ENCODE results near the gene AKT2. TPM values are rescaled to one million over a fixed set of nuclear protein-coding genes. Genes with fewer than 3 reads are reported as not detected.

AKT2 gene
- total RNA-seq, 2 experiments from 2014 or later = 139 to 144 TPM

DNA sequence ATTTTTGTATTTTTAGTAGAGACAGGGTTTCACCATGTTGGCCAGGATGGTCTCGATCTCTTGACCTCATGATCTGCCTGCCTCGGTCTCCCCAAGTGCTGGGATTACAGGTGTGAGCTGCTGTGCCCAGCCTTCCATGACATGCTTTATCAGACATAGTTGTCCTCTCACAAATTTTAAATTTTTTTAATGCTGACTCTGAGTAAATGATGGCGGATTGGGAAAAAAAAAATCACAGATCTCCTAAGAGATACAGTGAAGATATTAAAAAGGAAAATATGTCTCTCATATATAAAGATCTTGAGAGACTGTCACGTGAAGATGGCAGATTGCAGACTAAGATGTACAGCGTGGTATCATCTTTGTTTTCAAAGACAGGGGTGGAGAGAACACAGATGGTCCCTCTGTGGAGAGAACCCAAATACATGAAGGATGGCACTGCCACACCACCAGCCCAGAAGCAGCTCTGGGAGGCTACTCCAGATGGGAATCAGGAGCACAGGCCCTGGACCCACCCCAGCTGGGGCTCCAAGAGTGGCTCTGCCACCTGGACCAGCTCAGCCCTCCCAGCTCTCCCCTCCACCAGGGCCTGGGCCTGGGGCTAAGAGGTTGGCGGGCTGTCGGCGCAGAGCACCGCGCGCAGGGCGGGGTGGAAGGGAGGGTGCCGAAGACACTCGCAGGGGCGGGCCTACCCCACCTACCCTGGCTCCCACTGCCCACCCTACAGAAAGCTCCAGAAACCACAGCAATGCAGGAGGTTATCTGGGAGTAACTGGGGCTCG is 38.7 kb downstream of the AKT2 start:
- Mint-ChIP-seq H3K4me1 (ENCODE audit: low read depth) (peaks cover 7% of the 10 kb centered on the region), H3K9me3 (no peaks in the 10 kb centered on the region), H3K27me3 (no peaks in the 10 kb centered on the region), H3K27ac (no peak overlapping the region), H3K4me3 (no peak overlapping the region), H3K36me3 (ENCODE audit: low read depth) (peaks cover under 1% of the 10 kb centered on the region)
- intact Hi-C loops (cut with micrococcal nuclease) = no loop called here
- TF ChIP-seq, protein P1, sequence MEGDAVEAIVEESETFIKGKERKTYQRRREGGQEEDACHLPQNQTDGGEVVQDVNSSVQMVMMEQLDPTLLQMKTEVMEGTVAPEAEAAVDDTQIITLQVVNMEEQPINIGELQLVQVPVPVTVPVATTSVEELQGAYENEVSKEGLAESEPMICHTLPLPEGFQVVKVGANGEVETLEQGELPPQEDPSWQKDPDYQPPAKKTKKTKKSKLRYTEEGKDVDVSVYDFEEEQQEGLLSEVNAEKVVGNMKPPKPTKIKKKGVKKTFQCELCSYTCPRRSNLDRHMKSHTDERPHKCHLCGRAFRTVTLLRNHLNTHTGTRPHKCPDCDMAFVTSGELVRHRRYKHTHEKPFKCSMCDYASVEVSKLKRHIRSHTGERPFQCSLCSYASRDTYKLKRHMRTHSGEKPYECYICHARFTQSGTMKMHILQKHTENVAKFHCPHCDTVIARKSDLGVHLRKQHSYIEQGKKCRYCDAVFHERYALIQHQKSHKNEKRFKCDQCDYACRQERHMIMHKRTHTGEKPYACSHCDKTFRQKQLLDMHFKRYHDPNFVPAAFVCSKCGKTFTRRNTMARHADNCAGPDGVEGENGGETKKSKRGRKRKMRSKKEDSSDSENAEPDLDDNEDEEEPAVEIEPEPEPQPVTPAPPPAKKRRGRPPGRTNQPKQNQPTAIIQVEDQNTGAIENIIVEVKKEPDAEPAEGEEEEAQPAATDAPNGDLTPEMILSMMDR (IDR thresholded peaks at IDR 0.05) = no peak
- DNase-seq = no peak
- CTCF ChIA-PET = no interaction called here
- ATAC-seq = no peak
- POLR2A ChIA-PET = no interaction called here

DNA sequence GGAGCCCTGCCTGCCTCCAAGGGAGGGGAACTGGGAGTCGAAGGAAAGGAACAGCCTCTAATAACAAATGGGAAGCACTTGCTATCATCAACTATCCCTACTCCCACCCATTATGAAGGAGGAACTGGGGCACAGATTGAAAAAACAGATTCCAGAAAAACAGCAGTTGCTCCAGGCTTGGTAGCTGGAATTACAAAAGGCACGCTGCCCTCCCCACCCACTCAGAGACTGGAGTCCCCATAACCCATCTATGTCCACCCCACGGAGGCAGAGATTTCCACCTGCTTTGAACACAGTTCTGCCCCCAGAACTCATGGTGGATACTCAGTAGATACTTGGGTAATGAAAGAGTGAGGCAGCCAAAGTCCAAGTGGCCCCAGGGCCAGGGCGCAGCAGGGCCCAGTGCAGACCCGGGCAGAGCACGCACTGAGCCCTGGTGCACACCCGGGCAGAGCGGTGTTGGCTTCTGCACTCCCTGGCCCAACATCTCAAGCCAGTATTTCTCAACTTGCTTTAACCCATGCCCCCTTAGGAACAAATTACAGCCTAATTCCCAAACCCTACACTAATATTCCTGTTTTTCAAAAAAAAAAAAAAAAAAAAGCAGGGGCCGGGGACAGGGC is 39.5 kb downstream of the AKT2 start:
- no peak for DNase-seq
- CTCF ChIA-PET = no interaction called here
- Mint-ChIP-seq H3K27ac (no peak overlapping the region), H3K27me3 (no peaks in the 10 kb centered on the region), H3K4me3 (no peak overlapping the region), H3K9me3 (no peaks in the 10 kb centered on the region), H3K4me1 (ENCODE audit: low read depth) (peaks cover 7% of the 10 kb centered on the region), H3K36me3 (ENCODE audit: low read depth) (peaks cover 2% of the 10 kb centered on the region)
- intact Hi-C loops (cut with micrococcal nuclease) = no loop called here
- TF ChIP-seq, protein P1 (IDR thresholded peaks at IDR 0.05) = no peak
- POLR2A ChIA-PET = no interaction called here
- ATAC-seq = no peak

DNA sequence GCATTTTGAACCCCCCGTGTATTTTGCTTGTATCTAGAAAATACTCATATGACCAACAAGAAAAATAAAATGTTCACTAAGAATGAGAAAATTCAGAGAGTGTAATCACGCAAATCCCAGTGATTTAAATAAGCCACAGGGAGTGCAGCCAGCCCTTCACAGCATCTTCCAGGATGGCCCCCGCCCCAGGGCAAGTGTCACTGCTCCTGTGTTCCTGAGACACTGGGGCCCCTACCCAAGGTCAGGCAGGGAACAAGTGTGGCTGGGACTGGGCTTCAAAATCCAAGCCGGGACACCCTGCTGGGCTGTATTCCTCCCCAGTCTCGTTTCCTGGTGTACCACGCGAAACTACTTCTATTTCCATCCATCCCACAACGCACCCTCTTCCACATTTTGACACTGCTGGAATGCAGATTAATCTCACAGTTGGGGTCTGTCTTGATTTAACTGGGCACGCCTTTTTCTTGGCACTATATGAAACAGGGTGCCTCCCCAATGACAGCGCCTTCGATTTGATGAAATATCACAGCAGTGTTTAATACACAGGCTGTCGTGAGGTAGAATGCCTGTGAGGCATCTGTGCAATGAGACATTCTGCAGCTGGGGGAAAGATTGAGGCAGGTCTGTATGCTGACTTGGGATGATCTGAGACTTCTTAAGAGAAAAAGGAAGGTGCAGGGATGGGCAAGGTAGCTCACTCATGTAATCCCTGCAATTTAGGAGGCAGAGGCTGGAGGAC is 40.4 kb downstream of the AKT2 start:
- TF ChIP-seq, protein P1 (IDR thresholded peaks at IDR 0.05) = no peak
- ATAC-seq (no peak), DNase-seq (no peak)
- Mint-ChIP-seq H3K27ac (no peak overlapping the region), H3K4me1 (ENCODE audit: low read depth) (peaks cover 5% of the 10 kb centered on the region), H3K9me3 (no peaks in the 10 kb centered on the region), H3K27me3 (no peaks in the 10 kb centered on the region), H3K36me3 (ENCODE audit: low read depth) (peaks cover 2% of the 10 kb centered on the region), H3K4me3 (no peak overlapping the region)
- intact Hi-C loops (cut with micrococcal nuclease) = no loop called here
- CTCF ChIA-PET = no interaction called here
- POLR2A ChIA-PET = no interaction called here

DNA sequence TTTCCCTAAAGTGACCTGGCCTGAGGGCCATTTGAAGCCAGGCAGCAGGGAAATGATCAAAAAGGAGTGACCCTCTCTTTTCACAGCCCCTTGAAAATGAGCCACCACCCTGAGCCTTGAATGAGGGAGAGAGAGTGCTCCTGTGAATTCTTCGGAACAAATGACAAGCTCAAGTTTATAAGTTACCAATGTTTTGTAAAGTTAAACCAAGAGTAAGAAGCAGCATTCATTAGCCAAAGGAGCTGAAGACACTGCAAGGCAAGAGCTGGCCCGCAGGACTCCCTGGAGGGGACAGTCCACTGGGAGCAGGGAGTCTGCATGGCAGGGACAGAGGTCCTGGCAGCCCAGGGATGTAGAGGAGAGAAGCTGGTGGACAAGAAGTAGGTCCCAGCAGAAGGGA is 42.0 kb downstream of the AKT2 start:
- Mint-ChIP-seq H3K4me1 (ENCODE audit: low read depth) (peaks cover 4% of the 10 kb centered on the region), H3K4me3 (no peak overlapping the region), H3K27me3 (no peaks in the 10 kb centered on the region), H3K27ac (no peak overlapping the region), H3K9me3 (no peaks in the 10 kb centered on the region), H3K36me3 (ENCODE audit: low read depth) (peaks cover 7% of the 10 kb centered on the region)
- CTCF ChIA-PET = interaction anchor here (1.0 to 1.6 kb wide), 2 partner anchors 78 to 103 kb away, joined by 4 to 5 read pairs; no protein-coding TSS in a partner anchor
- TF ChIP-seq, protein P1 (IDR thresholded peaks at IDR 0.05) = no peak
- ATAC-seq = no peak
- intact Hi-C loops (cut with micrococcal nuclease) = no loop called here
- DNase-seq = no peak
- POLR2A ChIA-PET = no interaction called here

DNA sequence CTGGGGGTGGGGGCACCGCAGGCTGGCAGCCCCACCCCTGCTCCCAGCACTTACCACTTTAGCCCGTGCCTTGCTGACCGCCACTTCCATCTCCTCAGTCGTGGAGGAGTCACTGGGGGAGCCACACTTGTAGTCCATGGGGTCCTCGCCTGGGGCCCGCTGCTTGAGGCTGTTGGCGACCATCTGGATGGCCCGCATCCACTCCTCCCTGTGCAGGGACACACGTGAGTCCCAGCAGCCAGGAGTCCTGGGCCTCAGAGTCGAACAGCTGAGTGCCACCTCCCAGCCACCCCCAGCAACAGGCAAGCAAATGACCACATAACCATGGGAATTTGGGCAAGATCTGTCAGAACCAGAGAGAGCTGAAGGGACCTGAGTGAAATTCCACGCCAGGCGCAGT is 42.7 kb downstream of the AKT2 start:
- CTCF ChIA-PET = interaction anchor here (1.6 kb wide), 1 partner anchor 77 kb away, joined by 4 read pairs; no protein-coding TSS in a partner anchor

More for the DNA sequence above, 42.7 kb downstream of the AKT2 start:
- no peak overlapping the region for H3K4me3 Mint-ChIP-seq
- TF ChIP-seq, protein P1 (IDR thresholded peaks at IDR 0.05) = no peak
- intact Hi-C loops (cut with micrococcal nuclease) = no loop called here
- peaks cover 1% of the 10 kb centered on the region for H3K4me1 Mint-ChIP-seq (ENCODE audit: low read depth)
- DNase-seq (no peak), ATAC-seq (no peak)
- no peaks in the 10 kb centered on the region for H3K9me3 Mint-ChIP-seq
- H3K27me3 Mint-ChIP-seq = no peaks in the 10 kb centered on the region
- no peak overlapping the region for H3K27ac Mint-ChIP-seq
- peaks cover 12% of the 10 kb centered on the region for H3K36me3 Mint-ChIP-seq (ENCODE audit: low read depth)
- POLR2A ChIA-PET = no interaction called here
